AG04450 (cell line): ENCODE data around the gene LRRC8D. TPM values are rescaled to one million over a fixed set of nuclear protein-coding genes. Genes with fewer than 3 reads are reported as not detected.

ENCODE experiments used
- CTCF ChIA-PET: fragments of 300-600, 350-600 bp; formaldehyde crosslinking; extraction: SDS; loops from one replicate; lab custom pipeline; 2022; ENCODE audit warnings: antibody characterized with exemption, inconsistent platforms; lab: Charles Lee
- POLR2A ChIA-PET: fragments of 350-600 bp; formaldehyde crosslinking; extraction: SDS; loops from one replicate; lab custom pipeline; 2021; ENCODE audit warnings: antibody characterized with exemption, inconsistent platforms; lab: Yijun Ruan, JAX
- DNase-seq: peaks from one replicate; pipeline ENCODE4 v3.0.0-alpha.2; 2011; ENCODE audit warnings: low read depth, low spot score
- H3K27ac ChIP-seq: one replicate; pipeline ENCODE4 v1.5.1; 2012; ENCODE audit warnings: low read depth, low read length, control low read depth
- H3K27me3 ChIP-seq: one replicate; pipeline ENCODE4 v1.6.0; 2012; ENCODE audit warnings: low read length; ENCODE audit not compliant: control insufficient read depth, insufficient read depth
- H3K4me3 ChIP-seq: 2 replicates; pipeline ENCODE4 v1.5.1; 2011; ENCODE audit warnings: mild to moderate bottlenecking, low read depth, low read length, control low read depth
- H3K9me3 ChIP-seq: 2 replicates; pipeline ENCODE4 v1.5.1; 2012; ENCODE audit warnings: low read length; ENCODE audit not compliant: control insufficient read depth, insufficient read depth
- polyA plus RNA-seq: library from polyadenylated mRNA; depleted of rRNA; stranded (reverse); fragments of >200 nt; gene quantifications from 2 replicates; pipeline ENCODE4 v1.2.3, GENCODE V29; 2011
- TF ChIP-seq, protein P1 (sequence below): IDR thresholded peaks from 2 replicates; pipeline ENCODE4 v1.5.1; 2011; ENCODE audit warnings: low read depth, low read length, control low read depth, inconsistent platforms

LRRC8D gene
- polyA plus RNA-seq, 1 experiment: 48.7 TPM

DNA sequence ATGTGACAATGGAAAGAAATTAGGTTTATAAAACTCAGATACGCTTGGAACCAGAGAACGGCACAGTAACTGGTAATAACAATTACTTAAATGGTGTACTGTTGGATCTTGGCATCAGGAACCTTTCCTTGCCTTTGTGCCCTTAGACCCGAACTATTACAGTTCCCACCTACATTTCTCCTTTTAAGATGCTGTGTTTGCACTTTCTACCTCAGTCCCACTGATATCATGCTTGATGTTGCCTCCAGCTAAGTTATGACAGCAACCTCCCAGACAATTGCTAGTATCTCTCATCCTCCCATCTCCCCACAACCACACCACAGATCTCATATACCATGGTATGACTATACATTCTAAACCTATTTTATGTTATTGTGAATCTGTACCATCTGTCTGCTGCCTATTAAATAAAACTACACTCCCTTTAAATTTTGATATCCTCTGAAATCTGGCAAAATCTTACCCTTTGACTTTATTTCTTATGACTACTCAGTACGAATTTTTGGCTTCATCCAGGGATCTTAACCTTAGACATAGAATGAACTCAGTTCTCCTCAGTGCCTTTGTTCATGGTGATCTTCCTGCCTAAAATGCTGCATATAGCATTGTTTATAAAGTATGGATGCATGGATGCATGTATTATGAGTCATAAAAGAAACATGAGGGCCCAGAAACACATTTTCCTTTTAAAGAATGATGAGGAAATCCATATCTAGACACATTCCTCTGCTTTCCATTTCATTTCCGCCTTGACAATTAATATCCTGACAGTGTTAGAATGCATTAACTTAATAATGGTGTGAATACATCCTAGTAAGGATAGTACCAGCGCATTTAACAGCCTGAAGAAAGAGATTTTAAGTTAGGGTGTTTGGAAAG, 64.1 kb downstream of the LRRC8D start:
- ChIA-PET POLR2A (no interaction called here), CTCF (no interaction called here)
- peak overlapping the region; percentile 34 for H3K27ac ChIP-seq
- H3K4me3 ChIP-seq: no peak overlapping the region
- peaks cover 7% of the 10 kb centered on the region for H3K9me3 ChIP-seq
- no peak for DNase-seq
- TF ChIP-seq, protein P1, sequence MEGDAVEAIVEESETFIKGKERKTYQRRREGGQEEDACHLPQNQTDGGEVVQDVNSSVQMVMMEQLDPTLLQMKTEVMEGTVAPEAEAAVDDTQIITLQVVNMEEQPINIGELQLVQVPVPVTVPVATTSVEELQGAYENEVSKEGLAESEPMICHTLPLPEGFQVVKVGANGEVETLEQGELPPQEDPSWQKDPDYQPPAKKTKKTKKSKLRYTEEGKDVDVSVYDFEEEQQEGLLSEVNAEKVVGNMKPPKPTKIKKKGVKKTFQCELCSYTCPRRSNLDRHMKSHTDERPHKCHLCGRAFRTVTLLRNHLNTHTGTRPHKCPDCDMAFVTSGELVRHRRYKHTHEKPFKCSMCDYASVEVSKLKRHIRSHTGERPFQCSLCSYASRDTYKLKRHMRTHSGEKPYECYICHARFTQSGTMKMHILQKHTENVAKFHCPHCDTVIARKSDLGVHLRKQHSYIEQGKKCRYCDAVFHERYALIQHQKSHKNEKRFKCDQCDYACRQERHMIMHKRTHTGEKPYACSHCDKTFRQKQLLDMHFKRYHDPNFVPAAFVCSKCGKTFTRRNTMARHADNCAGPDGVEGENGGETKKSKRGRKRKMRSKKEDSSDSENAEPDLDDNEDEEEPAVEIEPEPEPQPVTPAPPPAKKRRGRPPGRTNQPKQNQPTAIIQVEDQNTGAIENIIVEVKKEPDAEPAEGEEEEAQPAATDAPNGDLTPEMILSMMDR: no peak
- no peaks in the 10 kb centered on the region for H3K27me3 ChIP-seq

DNA sequence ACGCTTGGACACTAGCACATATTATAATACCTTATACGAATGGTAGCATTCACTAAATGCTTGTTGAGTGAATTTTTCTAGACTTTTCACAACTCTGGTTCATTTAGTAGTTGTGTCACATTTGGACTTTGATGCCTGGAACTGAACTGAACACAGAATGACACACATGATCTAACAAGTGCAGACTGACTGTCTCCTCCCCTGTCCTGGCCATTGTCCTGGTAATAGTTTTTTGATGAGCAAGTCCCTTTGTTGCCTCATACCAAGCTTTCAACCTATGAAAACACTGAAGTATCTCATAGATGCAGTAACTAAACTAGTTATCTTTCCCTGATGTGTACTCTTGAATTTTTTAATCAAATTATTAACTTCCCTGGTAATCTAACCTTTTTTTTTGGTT, 66.4 kb downstream of the LRRC8D start:
- H3K27ac ChIP-seq: no peak overlapping the region
- CTCF ChIA-PET: no interaction called here
- DNase-seq: no peak
- POLR2A ChIA-PET: no interaction called here
- H3K27me3 ChIP-seq: no peaks in the 10 kb centered on the region
- TF ChIP-seq, protein P1: no peak
- H3K9me3 ChIP-seq: no peaks in the 10 kb centered on the region
- no peak overlapping the region for H3K4me3 ChIP-seq

- POLR2A ChIA-PET: no interaction called here
Measured at GRCh38 chr1:89887713-89888112, 66.9 kb downstream of the LRRC8D start.

GRCh38 chr1:89888480-89889322, 67.9 kb downstream of the LRRC8D start:
- CTCF ChIA-PET: interaction anchor here (1.0 kb wide), 1 partner anchor 99 kb away, joined by 3 read pairs; no protein-coding TSS in a partner anchor
- no peak overlapping the region for H3K4me3 ChIP-seq
- TF ChIP-seq, protein P1: no peak
- no peaks in the 10 kb centered on the region for H3K27me3 ChIP-seq
- DNase-seq: no peak
- no peak overlapping the region for H3K27ac ChIP-seq
- H3K9me3 ChIP-seq: no peaks in the 10 kb centered on the region
- POLR2A ChIA-PET: no interaction called here

More at GRCh38 chr1:89887713-89888112, 66.9 kb downstream of the LRRC8D start:
- no peaks in the 10 kb centered on the region for H3K27me3 ChIP-seq
- TF ChIP-seq, protein P1: no peak
- no peak overlapping the region for H3K4me3 ChIP-seq
- no peaks in the 10 kb centered on the region for H3K9me3 ChIP-seq
- no peak for DNase-seq
- H3K27ac ChIP-seq: no peak overlapping the region
- CTCF ChIA-PET: interaction anchor here (1.0 kb wide), 1 partner anchor 100 kb away, joined by 3 read pairs; no protein-coding TSS in a partner anchor
